Fibroblast of lung (primary cell): ENCODE data around the gene TMEM255B.
"Not testable (repeated sequence)": the region's sequence is repeated elsewhere in the genome, so short reads cannot be mapped to it uniquely, and the experiment has no call there.

ENCODE experiments used
- EZH2 ChIP-seq: IDR thresholded peaks from 2 replicates; pipeline ENCODE4 v1.5.1; 2012; ENCODE audit warnings: low read length, control low read depth, mild to moderate bottlenecking; ENCODE audit errors: missing control alignments
- TF ChIP-seq, protein P1 (sequence below), 2 donors: IDR thresholded peaks in 1 of 2; conservative IDR thresholded peaks in 1 of 2; 1 replicate in 1 of 2; 2 replicates in 1 of 2; pipeline ENCODE4 v1.5.1; 2011 to 2012; ENCODE audit warnings: low read length in 2 of 2, control low read depth in 1 of 2, inconsistent platforms in 1 of 2, low read depth in 1 of 2, mild to moderate bottlenecking in 1 of 2

DNA sequence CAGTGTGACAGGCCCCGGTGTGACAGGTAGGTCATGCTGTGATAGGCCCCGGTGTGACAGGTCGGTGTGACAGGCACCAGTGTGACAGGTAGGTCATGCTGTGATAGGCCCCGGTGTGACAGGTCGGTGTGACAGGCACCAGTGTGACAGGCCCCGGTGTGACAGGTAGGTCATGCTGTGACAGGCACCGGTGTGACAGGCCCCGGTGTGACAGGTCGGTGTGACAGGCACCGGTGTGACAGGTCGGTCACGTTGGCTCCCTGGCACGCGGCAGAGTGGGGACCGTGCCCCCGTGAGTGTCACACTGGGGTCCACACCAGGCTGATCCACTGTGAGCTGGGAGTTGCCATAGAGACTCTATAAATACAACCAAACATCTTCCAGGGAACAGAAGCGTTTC is 75.0 kb downstream of the TMEM255B start:
- TF ChIP-seq, protein P1, sequence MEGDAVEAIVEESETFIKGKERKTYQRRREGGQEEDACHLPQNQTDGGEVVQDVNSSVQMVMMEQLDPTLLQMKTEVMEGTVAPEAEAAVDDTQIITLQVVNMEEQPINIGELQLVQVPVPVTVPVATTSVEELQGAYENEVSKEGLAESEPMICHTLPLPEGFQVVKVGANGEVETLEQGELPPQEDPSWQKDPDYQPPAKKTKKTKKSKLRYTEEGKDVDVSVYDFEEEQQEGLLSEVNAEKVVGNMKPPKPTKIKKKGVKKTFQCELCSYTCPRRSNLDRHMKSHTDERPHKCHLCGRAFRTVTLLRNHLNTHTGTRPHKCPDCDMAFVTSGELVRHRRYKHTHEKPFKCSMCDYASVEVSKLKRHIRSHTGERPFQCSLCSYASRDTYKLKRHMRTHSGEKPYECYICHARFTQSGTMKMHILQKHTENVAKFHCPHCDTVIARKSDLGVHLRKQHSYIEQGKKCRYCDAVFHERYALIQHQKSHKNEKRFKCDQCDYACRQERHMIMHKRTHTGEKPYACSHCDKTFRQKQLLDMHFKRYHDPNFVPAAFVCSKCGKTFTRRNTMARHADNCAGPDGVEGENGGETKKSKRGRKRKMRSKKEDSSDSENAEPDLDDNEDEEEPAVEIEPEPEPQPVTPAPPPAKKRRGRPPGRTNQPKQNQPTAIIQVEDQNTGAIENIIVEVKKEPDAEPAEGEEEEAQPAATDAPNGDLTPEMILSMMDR (conservative IDR thresholded peaks at IDR 0.05 in 1 of 2, IDR thresholded peaks at IDR 0.05 in 1 of 2; ENCODE audit: low read depth in 1 of 2, low read length in 2 of 2), result not testable (repeated sequence)
- not testable (repeated sequence) for TF ChIP-seq EZH2
